Islet of Langerhans (tissue), 1 donor: ENCODE measurements around the gene SIRPB1.
"Not testable (repeated sequence)": the region's sequence is repeated elsewhere in the genome, so short reads cannot be mapped to it uniquely, and the experiment has no call there.

ENCODE experiments used
- FAIRE-seq: peaks from one replicate; lab custom pipeline; 2011; peaks lifted over from hg19 to GRCh38; lab: Jason Lieb, UNC

Gene SIRPB1

DNA sequence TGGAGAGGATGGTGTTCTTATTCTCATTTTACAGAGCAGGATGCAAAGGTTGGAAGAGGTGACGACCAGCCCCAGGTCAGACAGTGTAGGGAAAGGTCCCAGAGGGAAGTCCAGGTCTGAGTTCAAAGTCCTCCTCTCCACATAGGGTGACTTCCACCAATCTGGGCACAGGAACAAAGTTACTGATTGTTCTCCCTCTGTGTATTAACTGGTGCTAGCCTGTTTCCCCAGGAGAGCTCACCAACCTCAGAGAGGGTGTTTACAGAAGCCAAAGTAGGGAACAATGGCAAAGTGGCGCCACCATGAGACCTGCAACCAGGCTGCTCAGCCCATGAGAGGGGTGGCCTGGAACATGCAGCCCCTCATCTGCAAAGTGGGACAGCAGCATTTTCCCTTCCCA is 16.8 kb upstream of the SIRPB1 start:
- no peak for FAIRE-seq

DNA sequence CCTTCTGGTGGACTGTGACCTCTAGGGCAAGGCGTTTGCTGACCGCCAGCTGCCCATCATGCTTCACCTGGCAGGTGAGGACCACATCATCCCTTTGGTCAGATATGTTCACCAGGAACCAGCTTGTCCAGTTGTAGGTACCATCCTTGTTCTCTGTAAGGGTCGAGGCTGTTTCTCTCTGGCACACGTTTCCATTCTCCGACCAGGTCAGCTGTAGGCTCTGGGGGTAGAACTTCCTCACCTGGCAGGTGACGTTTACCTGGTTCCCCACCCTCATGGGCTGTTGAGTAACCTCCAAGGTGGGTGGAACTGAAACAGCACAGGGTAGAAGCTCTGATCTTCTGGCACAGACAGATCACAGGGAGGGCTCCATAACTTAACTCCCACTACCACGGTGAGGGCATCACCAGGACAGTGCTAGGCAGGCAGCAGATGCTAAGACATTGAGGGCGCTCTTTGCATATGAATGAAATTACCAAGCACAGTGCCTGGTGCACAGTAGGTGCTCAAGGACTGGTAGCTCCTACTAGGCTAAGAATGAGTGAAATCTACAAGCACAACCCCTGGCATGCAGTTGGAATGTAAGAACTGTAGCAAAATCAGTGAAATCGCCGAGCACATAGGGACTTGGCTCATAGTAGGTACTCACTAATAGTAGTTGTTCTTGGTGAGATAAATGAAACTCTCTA is 15.6 kb upstream of the SIRPB1 start:
- no peak for FAIRE-seq

DNA sequence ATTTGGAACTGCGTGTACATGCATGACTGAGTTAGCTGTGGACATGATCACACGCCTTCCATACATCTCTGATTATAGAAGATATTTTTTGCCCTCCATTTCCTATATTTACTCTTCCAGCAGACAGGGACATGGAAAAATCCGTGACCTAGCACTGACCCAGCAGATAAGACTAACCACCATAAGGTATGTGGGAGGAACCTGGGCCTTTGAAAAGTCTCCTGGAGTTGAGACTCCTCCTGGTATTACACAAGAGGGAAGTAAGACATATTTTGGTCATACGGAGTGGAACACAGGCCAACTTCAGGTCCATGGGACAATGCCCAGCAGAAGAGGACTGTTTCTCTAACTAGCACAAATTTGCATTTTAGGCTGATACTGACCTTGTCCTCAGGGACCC is 13.7 kb upstream of the SIRPB1 start:
- FAIRE-seq, result no peak

DNA sequence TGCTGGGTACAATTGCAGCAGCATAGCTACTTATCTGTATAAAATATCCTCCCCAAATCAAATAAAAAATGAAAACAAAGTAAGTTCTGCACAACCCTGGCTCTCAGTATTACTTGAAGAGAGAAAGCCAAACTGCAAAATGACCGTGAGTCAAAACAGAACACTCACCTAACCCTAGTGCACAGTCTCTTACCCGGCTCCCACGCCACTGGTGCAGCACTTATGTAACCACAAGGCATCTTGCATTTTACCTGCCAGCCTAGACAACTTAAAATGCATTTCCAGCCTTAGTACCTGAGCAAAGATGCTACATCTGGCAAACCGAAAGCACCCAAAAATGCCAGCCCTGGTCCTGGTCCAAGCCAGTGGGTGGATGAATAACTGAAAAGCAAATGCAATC is 12.4 kb upstream of the SIRPB1 start:
- no peak for FAIRE-seq

DNA sequence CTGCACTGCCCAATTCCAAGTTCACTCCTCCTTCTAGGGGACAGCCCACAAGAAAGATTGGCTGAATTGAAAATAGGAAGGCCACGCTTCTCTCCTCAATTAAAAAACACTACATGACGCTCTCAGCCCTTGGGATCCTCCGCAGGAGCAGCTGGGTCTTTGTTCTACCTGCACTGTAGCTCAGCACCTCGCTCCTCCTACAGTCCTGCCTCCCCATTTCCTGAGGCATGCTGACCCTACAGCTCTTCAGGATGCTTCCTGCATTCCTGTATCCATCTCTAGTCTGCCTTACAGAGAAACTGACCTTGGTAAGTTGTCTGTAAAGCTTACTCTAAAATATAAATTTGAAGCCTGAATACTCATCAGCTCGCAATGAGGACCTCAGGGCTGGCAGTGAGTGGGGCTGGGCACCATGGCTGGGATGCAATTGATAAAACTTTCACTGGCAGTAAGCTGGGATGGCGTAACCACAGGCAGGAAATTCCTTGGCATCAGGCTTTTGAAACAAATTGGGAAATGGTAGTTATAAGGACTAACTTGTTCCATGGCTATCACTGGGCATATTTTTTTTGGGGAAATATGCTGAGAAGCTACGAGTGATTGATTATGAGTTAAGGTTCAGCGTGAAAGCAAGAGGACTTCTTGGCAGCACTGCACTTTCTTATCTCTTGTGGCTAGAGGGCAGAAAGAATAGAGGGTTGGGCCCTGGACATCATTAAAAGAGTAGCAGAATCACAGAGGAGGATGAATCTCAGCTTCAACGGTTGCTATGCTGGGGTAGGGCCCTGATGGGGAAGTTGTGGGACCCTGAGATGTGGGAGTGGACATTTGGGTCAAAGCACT is 11.7 kb upstream of the SIRPB1 start:
- no peak for FAIRE-seq

DNA sequence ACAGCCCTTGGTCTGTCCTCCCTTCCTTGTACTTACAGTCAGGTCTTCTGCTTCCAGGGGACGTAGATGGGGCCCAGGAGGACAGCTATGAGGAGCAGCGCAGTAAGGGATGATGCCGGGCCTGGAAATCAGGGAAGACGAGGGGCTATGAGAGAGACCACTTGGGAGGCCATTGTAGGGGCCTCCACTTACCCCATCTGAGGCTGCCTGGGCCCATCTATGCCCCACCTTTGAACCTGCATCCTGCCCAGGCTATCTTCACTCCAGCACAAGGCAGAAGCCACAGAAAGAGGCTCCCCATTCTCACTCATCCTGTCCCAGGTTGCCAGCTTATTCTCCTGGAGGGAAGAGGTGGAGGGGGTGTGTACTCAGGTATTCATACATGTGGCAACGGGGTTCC is 10.4 kb upstream of the SIRPB1 start:
- FAIRE-seq, result no peak

DNA sequence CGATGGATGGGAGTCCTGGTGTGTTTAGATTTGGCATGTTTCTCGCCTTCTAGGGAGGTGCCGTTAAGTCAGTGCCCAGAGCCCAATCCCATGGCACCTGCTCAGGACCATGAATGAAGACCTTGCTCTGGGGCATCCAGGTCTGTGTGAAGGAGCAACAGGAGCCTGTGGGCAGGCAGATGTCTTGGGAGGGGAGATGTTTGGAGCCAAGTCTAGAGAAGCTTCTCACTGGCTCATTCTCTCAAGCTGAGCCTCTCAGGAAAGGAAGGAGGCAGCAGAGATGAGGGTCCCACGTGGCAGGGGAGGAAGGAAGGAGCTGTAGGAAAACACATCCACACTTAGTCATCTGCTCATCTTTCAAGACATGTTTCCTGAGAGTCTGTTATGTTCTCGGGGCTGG is 9.5 kb upstream of the SIRPB1 start:
- no peak for FAIRE-seq

DNA sequence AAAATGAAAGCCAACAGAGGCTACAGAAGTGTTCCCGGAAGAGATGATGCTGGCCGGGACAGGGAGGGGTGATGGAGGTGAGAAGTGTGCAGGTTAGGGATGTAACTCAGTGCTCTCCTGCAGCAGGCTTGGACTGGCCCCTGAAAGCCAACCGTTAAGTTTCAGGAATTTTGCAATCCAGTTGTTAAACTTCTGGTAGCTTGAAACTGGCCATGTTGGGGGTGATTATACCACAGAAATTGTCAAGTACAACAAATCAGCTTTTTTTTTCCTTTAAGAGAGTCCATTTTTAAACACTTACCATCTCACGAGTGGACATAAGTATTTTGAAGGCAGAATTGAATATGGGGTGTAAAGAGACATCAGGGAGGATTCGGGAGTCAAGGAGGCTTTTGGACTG is 8.8 kb upstream of the SIRPB1 start:
- FAIRE-seq, result no peak

DNA sequence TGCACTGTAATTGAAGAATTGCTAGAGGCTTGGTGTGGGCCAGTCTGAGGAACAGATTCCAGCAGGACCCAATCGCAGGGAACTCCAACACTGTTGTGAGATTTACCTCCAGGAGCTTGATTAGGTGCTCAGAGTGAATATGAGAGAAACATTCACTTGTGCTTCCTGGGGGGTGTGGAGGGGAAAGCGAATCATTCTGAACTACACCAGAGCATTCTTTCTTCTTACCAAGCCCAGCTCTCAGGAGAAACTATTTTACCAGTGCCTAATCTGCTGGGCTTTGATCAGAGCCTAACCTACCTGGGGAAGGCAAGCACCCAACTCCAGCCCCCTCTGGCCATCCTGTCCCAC is 7.4 kb upstream of the SIRPB1 start:
- no peak for FAIRE-seq

DNA sequence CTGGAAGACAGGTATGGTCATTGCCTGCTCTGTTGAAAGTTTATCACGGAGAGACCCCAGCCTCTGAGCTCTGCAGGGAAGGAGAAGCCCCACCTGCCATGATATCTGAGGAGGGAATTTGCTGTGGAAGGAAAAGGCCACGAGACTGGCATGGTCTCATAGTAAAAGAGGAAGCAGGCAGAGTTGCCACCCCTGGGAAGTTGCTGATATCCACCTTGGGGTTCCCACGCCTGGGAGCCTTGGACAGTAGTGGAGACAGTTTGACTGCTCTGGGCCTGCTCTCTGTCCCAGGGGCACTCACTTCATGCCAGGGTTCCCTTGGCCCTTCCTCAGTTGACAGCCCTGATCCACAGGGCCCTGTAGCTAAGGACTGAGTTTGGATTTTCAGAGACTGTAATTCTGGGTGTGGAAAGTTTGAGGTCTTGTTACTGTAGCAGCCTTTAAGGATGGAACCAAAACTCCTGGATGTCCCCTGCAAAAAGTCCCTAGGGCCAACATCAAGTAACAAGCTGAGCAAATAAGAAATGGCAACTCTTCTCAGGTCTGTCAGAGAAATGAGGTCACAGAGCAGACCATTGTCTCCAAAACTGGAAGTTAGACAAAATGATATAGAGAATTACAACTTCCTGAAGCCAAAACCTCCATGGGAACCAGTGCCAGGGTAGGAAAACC is 6.9 kb upstream of the SIRPB1 start:
- FAIRE-seq, result no peak

DNA sequence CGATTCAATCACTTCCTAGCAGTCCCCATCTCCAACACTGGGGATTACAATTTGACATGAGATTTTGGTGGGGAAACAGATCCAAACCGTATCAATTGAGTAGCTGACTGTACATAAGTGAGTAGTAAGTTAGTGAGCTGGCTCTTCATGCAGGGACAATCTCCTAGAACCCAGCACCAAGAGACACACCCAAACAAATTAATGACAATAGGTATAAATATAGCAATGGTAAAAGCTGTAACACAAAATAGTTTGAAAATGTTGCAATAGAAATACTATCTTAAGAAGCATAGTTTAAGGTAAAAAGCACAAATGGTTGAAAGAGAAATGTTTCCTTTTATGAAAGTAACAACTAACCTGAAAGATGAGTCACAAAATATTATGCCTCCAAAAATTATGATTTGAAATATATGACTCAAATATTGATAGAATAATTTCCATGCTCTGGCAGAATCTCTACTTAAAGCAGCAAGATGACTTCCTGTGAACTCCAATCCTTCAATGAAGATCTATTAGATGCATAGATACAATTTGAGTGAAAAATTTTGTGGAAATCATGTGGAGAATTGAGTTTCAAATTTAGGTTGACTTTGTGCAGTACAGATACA is 5.4 kb upstream of the SIRPB1 start:
- no peak for FAIRE-seq

DNA sequence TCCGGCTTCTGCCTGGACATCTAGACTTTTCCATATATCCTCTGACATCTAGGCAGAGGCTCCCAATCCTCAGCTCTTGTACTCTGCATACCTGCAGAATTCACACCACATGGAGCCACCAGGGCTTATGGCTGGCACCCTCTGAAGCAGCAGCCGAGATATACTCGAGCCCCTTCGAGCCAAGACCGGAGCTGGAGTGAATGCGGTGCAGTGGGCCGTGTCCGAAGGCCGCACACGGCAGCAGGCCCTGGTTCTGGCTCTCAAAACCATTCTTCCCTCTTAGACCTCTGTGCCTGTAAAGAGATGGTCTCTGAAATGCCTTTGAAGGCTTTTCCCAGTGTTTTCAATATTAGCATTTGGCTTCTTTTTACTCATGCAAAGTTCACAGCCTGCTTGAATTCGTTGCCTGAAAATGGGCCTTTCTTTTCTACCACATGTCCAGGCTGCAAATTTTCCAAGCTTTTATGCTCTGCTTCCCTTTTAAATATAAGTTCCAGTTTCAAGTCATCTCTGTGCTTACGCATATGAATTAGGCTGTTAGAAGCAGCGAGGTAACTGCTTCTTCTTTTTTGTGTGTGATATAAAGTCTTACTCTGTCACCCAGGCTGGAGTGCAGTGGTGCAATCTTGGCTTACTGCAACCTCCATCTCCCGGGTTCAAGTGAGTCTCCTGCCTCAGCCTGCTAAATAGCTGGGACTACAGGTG is 3.8 kb upstream of the SIRPB1 start:
- FAIRE-seq, result no peak

DNA sequence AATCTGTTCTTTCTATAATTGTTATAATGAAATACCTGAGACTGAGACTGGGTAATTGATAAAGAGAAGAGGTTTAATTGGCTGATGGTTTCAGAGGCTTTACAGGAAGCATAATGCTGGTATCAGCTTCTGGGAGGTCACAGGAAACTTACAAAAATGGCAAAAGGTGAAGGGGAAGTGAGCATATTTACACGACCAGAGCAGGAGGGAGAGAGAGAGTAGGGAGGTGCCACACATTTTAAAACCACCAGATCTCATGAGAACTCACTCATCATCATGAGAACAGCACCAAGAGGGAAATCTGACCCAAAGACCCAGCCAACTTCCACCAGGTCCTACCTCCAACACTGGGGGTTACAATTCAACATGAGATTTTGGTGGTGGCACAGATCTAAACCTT is 2.6 kb upstream of the SIRPB1 start:
- no peak for FAIRE-seq

DNA sequence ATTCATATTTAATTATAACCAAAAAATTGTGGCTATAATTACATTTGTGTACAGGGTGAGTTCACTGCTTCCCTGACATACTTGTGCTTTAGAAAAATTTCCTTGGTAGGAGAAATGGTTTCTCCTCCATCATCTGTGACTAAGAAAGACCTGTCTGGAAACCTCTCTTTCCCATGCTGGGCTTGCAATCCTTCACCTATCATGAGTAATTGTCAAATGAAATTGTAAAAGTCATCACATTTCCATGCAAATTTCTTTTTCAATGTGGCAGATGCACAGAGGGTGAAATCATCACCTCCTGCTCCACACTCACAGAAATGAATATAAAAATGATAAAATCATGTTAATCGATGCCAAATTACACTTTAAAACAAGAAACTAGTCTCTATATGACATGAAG is 1.5 kb upstream of the SIRPB1 start:
- no peak for FAIRE-seq

DNA sequence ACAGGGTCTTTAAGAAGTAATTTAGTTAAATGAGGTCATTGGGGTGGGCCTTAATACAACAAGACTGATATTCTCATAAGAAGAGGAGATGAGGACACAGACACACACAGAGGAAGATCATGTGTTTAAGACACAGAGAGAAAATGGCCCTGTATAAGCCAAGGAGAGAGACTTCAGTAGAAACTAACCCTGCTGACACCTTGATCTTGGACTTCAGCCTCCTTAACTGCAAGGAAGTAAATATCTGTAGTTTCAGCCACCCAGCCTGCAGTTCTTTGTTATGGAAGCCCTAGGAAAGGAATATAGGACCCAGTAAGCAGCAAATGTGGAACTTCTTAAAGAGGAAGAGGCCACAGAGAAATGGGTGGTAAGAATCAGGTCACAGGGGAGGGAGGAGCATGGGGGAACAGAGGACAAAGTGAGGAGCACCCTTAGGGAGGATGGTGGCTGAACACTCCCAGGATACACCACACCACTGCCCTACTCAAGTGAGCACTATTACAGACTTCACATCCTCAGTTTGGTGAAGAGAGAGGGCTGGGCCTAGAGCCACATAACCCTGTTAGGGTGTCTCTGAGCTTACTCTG is 762 bp downstream of the SIRPB1 start:
- FAIRE-seq, result no peak

DNA sequence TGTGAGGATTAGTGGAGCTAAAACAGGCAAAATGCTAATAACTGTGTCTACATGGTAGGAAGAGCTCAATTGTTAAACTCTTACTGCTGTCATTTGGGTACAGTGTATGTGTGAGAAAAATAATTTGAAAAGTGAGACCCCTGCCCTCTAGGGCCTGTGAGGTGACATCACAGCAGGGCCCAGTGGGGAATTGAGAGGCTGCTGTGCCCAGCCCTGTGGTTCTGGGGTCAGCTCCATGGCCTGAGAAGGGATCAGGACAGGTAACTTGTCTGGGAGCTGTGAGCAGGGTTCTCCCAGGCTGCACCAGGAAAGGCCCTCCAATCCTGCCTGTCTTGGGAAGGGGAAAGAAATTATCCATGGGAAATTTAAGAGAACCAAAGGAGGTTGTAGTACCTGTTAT is 1.3 kb downstream of the SIRPB1 start:
- FAIRE-seq, result no peak

DNA sequence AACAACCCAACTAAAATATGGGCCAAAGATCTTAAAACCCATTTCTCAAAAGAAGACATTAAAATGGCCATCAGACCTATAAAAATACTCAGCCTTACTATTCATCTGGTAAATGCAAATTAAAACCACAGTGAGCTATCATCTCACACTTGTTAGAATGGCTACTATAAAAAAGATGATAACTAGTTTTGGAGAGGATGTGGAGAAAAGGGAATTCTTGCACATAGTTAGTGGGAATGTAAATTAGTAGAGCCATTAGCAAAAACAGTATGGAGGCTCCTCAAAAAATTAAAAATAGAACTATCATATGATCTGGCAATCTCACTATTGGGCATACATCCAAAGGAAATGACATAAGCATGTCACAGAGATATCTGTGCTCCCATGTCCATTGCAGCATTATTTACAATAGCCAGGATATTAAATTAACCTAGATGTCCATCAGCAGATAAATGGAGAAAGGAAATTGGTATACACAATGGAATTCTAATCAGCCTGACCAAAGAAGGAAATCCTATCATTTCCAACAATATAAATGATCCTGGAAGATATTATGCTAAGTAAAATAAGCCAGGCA is 2.9 kb downstream of the SIRPB1 start:
- no peak for FAIRE-seq

DNA sequence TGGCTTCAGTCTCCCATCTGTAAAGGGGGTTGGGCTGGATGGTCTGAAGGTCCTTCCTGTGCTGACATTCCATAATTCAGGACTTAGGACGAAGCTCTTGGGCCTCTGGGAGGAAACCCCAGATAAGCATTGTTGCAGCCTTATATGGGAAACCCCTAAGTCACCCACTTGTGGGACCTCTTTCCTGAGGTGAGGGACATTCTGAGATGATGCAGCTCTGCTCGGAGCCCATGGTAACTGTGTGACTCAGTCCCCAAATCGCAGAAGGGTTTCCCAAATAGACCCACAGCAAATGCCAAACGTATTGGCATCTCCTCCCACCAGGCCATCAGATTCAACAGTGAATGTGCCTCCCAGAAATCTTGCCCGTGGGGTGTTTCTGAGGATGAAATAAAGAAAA is 9.4 kb downstream of the SIRPB1 start:
- not testable (repeated sequence) for FAIRE-seq

DNA sequence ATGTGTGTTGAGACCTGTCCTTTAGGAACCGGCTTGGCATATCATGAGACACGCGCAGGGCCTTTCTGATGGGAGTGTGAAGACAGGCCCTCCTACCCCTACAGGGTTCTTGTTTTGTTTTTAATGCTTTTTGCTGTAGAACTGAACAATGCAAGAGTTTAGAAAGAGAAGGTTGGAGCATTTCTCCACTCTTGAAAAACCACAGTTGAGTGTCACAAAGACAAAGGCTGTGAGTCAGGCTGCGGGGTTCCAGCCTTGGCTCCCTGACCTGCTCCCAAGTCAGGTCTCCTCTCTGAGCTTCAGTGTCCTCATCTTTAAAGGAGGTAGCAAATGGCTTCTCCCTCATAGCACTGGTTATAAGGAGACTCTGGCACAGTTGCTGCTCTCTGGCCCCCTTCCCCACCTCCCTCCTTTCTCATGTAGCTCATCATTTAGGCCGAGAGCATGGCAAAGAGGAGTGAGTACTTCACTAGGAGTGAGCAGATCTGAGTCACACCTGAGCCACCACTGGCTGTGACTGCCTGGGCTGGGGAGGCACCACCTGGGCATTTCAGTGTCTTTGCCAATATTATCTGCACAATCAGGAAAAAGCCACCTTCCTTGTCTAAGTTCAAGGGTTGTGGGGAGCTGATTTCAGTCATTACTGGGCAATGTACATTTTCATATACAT is 11.0 kb downstream of the SIRPB1 start:
- not testable (repeated sequence) for FAIRE-seq

DNA sequence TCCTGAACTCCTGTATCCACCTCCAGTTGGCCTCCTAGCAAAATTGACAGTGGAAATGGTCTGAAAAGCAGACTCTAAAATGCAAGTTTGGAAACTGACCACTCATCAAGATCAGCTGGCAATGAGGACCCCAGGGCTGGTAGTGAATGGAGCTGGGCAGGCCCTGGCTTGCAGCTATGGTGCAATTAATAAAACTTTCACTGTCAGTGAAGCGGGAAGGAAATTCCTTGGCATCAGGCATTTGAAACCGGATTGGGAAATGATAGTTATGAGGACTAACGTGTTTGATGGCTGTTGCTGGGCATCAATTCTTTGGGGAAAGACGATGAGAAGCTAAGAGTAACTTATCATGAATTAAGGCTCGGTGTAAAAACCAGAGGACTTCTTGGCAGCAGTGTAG is 19.1 kb downstream of the SIRPB1 start:
- no peak for FAIRE-seq

DNA sequence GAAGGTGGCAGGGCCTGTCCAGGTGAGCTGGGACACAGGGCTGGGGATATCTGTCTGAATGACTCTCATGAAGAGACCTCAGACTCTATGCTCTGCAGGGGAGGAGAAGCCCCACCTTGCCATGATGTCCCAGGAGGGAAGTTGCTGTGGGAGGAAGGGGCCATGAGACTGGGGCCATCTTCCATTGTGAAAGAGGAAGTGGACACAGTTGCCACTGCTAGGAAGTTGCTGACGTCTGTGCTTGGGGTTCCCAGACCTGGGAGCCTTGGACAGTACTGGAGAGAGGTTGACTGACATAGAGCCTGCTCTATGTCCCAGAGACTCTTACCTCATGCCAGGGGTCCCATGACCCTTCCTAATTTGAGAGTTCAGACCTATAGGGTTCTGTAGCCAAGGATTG is 24.5 kb downstream of the SIRPB1 start:
- no peak for FAIRE-seq
